A673 (cell line): ENCODE measurements around the gene MCF2L2.

Experiments
- CTCF ChIP-seq: fragments of 300-800, 200-600 bp; sonication (generic); conservative IDR thresholded peaks from 2 replicates; pipeline ENCODE4 v1.5.1; 2017; ENCODE audit warnings: low read depth, mild to moderate bottlenecking, antibody characterized with exemption, low read length, moderate library complexity, mixed read lengths
- EZH2 ChIP-seq: fragments of 200-600 bp; sonication (generic); IDR thresholded peaks from 2 replicates; pipeline ENCODE4 v1.6.1; 2017; ENCODE audit warnings: borderline replicate concordance, low read depth, mild to moderate bottlenecking, mixed read lengths, antibody characterized with exemption, low read length; ENCODE audit not compliant: poor library complexity, severe bottlenecking

- TF ChIP-seq CTCF (no peak), EZH2 (no peak)
Observed at GRCh38 chr3:183410280-183410679, 18.1 kb downstream of the MCF2L2 start.
